ENCODE results near the gene WDR27. TPM values are rescaled to one million over a fixed set of nuclear protein-coding genes. Genes with fewer than 3 reads are reported as not detected.

The WDR27 gene
- total and polyA plus RNA-seq, 10 of the 15 experiments (the other 5 are each of a cell fraction or from before 2014, with no cell fraction given), result 1.9 to 33.2 (median 19.0) TPM

DNA sequence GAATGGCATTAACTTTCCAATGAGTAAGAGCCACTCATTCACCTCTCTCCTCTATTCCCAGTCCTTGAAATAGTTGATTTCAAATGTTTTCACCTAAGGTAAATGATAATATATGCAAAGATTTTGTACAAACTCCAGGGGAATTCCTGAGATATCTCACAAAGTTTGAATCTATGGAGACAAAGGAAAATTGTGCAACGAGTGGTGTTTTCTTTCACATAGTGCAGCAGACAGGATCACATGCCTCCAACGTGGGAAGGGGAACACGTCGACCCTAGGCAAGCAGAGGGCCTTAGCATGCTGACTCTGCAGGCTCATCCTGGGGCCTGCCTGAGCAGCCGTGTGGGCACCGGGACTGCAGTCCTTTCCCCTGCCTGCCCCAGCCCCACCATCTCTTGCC, 252.6 kb downstream of the WDR27 start:
- ATAC-seq (no peak), FAIRE-seq (no peak)
- SMC1A ChIA-PET (ENCODE audit: uncharacterized antibody, unreplicated experiment), result no interaction called here
- TF ChIP-seq, protein P1, sequence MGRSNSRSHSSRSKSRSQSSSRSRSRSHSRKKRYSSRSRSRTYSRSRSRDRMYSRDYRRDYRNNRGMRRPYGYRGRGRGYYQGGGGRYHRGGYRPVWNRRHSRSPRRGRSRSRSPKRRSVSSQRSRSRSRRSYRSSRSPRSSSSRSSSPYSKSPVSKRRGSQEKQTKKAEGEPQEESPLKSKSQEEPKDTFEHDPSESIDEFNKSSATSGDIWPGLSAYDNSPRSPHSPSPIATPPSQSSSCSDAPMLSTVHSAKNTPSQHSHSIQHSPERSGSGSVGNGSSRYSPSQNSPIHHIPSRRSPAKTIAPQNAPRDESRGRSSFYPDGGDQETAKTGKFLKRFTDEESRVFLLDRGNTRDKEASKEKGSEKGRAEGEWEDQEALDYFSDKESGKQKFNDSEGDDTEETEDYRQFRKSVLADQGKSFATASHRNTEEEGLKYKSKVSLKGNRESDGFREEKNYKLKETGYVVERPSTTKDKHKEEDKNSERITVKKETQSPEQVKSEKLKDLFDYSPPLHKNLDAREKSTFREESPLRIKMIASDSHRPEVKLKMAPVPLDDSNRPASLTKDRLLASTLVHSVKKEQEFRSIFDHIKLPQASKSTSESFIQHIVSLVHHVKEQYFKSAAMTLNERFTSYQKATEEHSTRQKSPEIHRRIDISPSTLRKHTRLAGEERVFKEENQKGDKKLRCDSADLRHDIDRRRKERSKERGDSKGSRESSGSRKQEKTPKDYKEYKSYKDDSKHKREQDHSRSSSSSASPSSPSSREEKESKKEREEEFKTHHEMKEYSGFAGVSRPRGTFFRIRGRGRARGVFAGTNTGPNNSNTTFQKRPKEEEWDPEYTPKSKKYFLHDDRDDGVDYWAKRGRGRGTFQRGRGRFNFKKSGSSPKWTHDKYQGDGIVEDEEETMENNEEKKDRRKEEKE (IDR thresholded peaks at IDR 0.05), result no peak
- TF ChIP-seq RELB (IDR thresholded peaks at IDR 0.05; ENCODE audit: low read depth) (no peak), EED (IDR thresholded peaks at IDR 0.05; ENCODE audit: low read depth) (no peak), USF2 (IDR thresholded peaks at IDR 0.05; ENCODE audit: borderline replicate concordance, low read depth, low read length) (no peak), CREB1 (IDR thresholded peaks at IDR 0.05; ENCODE audit: low read depth) (no peak), EZH2 (IDR thresholded peaks at IDR 0.05; ENCODE audit: borderline replicate concordance, control insufficient read depth, low read depth, low read length) (no peak), SMAD5 (IDR thresholded peaks at IDR 0.05; ENCODE audit: low read depth) (no peak), SMARCA5 (IDR thresholded peaks at IDR 0.05) (no peak), ATF7 (IDR thresholded peaks at IDR 0.05; ENCODE audit: low read depth) (no peak), USF1 (IDR thresholded peaks at IDR 0.05; ENCODE audit: borderline replicate concordance, extremely low read length, insufficient read depth, low read depth, low read length) (no peak), DPF2 (IDR thresholded peaks at IDR 0.05) (no peak), SUPT20H (IDR thresholded peaks at IDR 0.05; ENCODE audit: borderline replicate concordance, control insufficient read depth, low read depth, low read length) (no peak)
- TF ChIP-seq, protein P2, sequence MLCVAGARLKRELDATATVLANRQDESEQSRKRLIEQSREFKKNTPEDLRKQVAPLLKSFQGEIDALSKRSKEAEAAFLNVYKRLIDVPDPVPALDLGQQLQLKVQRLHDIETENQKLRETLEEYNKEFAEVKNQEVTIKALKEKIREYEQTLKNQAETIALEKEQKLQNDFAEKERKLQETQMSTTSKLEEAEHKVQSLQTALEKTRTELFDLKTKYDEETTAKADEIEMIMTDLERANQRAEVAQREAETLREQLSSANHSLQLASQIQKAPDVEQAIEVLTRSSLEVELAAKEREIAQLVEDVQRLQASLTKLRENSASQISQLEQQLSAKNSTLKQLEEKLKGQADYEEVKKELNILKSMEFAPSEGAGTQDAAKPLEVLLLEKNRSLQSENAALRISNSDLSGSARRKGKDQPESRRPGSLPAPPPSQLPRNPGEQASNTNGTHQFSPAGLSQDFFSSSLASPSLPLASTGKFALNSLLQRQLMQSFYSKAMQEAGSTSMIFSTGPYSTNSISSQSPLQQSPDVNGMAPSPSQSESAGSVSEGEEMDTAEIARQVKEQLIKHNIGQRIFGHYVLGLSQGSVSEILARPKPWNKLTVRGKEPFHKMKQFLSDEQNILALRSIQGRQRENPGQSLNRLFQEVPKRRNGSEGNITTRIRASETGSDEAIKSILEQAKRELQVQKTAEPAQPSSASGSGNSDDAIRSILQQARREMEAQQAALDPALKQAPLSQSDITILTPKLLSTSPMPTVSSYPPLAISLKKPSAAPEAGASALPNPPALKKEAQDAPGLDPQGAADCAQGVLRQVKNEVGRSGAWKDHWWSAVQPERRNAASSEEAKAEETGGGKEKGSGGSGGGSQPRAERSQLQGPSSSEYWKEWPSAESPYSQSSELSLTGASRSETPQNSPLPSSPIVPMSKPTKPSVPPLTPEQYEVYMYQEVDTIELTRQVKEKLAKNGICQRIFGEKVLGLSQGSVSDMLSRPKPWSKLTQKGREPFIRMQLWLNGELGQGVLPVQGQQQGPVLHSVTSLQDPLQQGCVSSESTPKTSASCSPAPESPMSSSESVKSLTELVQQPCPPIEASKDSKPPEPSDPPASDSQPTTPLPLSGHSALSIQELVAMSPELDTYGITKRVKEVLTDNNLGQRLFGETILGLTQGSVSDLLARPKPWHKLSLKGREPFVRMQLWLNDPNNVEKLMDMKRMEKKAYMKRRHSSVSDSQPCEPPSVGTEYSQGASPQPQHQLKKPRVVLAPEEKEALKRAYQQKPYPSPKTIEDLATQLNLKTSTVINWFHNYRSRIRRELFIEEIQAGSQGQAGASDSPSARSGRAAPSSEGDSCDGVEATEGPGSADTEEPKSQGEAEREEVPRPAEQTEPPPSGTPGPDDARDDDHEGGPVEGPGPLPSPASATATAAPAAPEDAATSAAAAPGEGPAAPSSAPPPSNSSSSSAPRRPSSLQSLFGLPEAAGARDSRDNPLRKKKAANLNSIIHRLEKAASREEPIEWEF (IDR thresholded peaks at IDR 0.05; ENCODE audit: insufficient replicate concordance, low read depth, low read length), result no peak

More for the DNA sequence above, 252.6 kb downstream of the WDR27 start:
- H3K36me3 ChIP-seq (ENCODE audit: control insufficient read depth in 2 of 2, insufficient read depth in 2 of 2, low read length in 1 of 2), result no peaks in the 10 kb centered on the region
- ChIA-PET POLR2A (no interaction called here), CTCF (no interaction called here), RAD21 (ENCODE audit: unreplicated experiment) (no interaction called here)
- no peaks in the 10 kb centered on the region for H4K20me1 ChIP-seq (ENCODE audit: control insufficient read depth, insufficient read depth)
- H3K79me2 ChIP-seq (ENCODE audit: control insufficient read depth, insufficient read depth, low read length), result no peaks in the 10 kb centered on the region
- H3K4me2 ChIP-seq (ENCODE audit: control insufficient read depth, insufficient read depth), result no peak overlapping the region
- intact Hi-C loops (cut with micrococcal nuclease; ENCODE audit: unreplicated experiment) (no loop called here), in situ Hi-C loops (cut with MboI) (no loop called here)
- 34% methylated on average over 6 of the region's 6 CpGs for WGBS (ENCODE audit: insufficient coverage, insufficient replicate concordance, low lambda C conversion rate, missing lambda C conversion rate)
- no peak overlapping the region for H3K9ac ChIP-seq (ENCODE audit: control insufficient read depth, insufficient read depth, low read length)
- no peak overlapping the region for H2AFZ ChIP-seq (ENCODE audit: control insufficient read depth, low read depth, low read length)
- no TSS peak for BruUV-seq (replicated peaks)
- DNase-seq (ENCODE audit: low read depth, low spot score), result no peak
- H3K27me3 ChIP-seq (replicated peaks in 1 of 2; ENCODE audit: control insufficient read depth in 2 of 2, insufficient read depth in 2 of 2, low read length in 1 of 2), result no peaks in the 10 kb centered on the region
- H3K4me1 ChIP-seq (ENCODE audit: control insufficient read depth, insufficient read depth, low read length), result no peaks in the 10 kb centered on the region
- H3K27ac ChIP-seq (ENCODE audit: control insufficient read depth, insufficient read depth), result no peak overlapping the region
- H3K4me3 ChIP-seq, result no peak overlapping the region
- no peaks in the 10 kb centered on the region for H3K9me3 ChIP-seq (replicated peaks; ENCODE audit: control insufficient read depth, insufficient read depth, low read length)
